ENCODE results near the gene SPRED2. TPM values are rescaled to one million over a fixed set of nuclear protein-coding genes. Genes with fewer than 3 reads are reported as not detected.

Gene SPRED2
- total RNA-seq, 1 donor from 2014 or later: 55.8 TPM

DNA sequence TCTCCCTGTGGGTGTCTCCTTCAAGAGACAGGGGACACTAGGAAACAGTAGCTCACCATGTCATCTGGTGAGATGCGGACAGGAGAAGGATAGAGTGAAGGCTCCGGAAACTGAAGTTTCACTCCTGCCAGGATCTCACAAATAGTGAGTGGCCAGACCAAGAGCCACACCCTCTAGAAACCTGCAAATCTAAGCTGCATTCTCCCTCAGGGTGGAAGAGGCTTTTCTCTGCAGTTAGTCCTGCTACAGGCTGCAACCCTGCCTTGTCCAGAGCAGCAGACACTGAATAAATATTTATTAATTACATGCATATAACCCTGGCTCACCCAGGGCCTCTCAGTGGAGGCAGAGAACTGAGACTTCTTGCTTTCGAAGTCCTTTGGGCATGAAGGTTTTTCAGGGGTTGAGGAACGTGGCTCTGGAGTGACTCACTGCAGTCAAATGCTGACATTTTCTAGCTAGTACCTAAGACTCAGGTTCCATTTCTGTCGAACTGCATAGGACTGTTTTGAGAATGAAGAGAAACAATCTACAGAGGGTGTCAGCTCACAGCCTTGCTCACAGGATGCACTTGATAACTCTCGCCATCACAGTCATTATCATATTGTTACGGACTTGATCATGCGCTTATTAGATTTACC is 117.5 kb downstream of the SPRED2 start:
- Mint-ChIP-seq H3K9me3 (no peaks in the 10 kb centered on the region), H3K4me3 (no peak overlapping the region), H3K27ac (ENCODE audit: unreplicated experiment) (no peak overlapping the region), H3K27me3 (ENCODE audit: low read depth) (no peaks in the 10 kb centered on the region), H3K4me1 (no peaks in the 10 kb centered on the region), H3K36me3 (ENCODE audit: low read depth) (peaks cover 38% of the 10 kb centered on the region)
- TF ChIP-seq, protein P1, sequence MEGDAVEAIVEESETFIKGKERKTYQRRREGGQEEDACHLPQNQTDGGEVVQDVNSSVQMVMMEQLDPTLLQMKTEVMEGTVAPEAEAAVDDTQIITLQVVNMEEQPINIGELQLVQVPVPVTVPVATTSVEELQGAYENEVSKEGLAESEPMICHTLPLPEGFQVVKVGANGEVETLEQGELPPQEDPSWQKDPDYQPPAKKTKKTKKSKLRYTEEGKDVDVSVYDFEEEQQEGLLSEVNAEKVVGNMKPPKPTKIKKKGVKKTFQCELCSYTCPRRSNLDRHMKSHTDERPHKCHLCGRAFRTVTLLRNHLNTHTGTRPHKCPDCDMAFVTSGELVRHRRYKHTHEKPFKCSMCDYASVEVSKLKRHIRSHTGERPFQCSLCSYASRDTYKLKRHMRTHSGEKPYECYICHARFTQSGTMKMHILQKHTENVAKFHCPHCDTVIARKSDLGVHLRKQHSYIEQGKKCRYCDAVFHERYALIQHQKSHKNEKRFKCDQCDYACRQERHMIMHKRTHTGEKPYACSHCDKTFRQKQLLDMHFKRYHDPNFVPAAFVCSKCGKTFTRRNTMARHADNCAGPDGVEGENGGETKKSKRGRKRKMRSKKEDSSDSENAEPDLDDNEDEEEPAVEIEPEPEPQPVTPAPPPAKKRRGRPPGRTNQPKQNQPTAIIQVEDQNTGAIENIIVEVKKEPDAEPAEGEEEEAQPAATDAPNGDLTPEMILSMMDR (conservative IDR thresholded peaks at IDR 0.05): no peak
- DNase-seq (ENCODE audit: low read depth, low spot score): no peak

- Mint-ChIP-seq H3K27me3 (ENCODE audit: low read depth) (no peaks in the 10 kb centered on the region), H3K4me3 (no peak overlapping the region), H3K9me3 (no peaks in the 10 kb centered on the region), H3K36me3 (ENCODE audit: low read depth) (peaks cover 31% of the 10 kb centered on the region), H3K4me1 (no peaks in the 10 kb centered on the region), H3K27ac (ENCODE audit: unreplicated experiment) (no peak overlapping the region)
- DNase-seq (ENCODE audit: low read depth, low spot score): no peak
- TF ChIP-seq, protein P1 (conservative IDR thresholded peaks at IDR 0.05): no peak
Measured at GRCh38 chr2:65313954-65314256, 118.5 kb downstream of the SPRED2 start.

DNA sequence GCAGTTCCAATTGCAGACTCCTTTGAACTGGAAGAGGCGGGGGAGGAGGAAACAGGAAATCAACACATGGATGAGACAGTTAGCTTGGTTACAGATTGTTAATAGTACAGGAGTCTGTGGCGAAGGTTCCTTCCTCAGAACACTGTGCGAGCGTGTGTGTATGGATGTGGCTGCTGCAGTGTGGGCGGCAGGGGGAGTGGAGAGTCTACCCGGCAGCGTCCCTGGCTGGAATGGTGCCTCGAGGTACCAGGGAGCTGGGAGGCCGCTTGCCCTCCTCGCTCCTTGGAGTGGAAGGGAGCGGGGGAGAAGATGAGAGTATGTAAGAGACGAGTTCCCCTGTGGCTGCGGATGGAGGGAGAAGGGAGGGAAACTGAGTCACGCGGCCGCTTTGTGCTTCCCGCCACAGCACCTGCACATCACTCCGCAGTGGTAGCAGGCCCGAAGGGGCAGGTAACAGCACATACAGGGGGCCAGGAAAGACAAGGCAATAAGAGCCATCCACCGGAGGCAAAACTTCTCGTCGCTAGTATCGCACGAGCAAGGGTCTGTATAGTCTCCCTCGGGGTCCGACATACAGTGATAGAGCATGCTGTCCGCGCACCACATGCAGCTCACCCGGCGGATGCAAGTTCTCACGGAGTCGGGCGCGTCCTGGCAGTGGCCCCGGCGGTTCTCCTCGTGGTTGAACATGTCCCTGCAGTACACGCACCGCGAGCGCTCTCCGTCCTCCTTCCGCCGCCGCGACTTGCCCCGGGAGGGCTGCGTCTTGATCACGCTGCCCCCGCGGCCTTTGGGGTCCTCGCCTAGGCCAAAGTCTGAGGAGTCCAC is 119.1 kb downstream of the SPRED2 start:
- Mint-ChIP-seq H3K27me3 (ENCODE audit: low read depth) (no peaks in the 10 kb centered on the region), H3K4me1 (no peaks in the 10 kb centered on the region), H3K27ac (ENCODE audit: unreplicated experiment) (no peak overlapping the region), H3K9me3 (no peaks in the 10 kb centered on the region), H3K4me3 (no peak overlapping the region), H3K36me3 (ENCODE audit: low read depth) (peaks cover 30% of the 10 kb centered on the region)
- TF ChIP-seq, protein P1 (conservative IDR thresholded peaks at IDR 0.05): no peak
- no peak for DNase-seq (ENCODE audit: low read depth, low spot score)

DNA sequence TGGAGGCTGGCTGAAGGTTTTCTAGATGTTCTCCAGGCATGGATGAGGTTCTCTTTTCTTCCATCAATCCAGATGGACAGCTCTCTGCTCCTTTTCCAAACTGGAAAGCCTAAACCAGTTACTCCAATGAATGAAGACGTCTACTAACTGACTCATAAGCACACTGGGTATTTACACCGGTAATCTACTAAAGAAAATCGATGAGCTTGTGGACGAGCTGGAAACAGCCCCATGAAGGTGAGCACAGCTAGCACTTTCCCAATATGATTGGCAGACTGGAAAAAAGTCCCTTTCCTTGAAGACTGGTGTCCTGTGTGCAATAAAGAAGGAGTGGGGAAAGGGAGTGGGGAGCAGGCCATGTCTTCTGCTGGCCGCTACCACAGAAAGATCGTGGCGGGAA is 120.8 kb downstream of the SPRED2 start:
- H3K4me1 Mint-ChIP-seq: no peaks in the 10 kb centered on the region

GRCh38 chr2:65311049-65311448 is 121.3 kb downstream of the SPRED2 start:
- Mint-ChIP-seq H3K4me1 (no peaks in the 10 kb centered on the region), H3K27ac (ENCODE audit: unreplicated experiment) (no peak overlapping the region), H3K27me3 (ENCODE audit: low read depth) (no peaks in the 10 kb centered on the region), H3K9me3 (no peaks in the 10 kb centered on the region), H3K4me3 (no peak overlapping the region), H3K36me3 (ENCODE audit: low read depth) (peaks cover 25% of the 10 kb centered on the region)
- TF ChIP-seq, protein P1 (conservative IDR thresholded peaks at IDR 0.05): no peak
- DNase-seq (ENCODE audit: low read depth, low spot score): no peak

More for the DNA sequence above, 120.8 kb downstream of the SPRED2 start:
- Mint-ChIP-seq H3K36me3 (ENCODE audit: low read depth) (peaks cover 27% of the 10 kb centered on the region), H3K27ac (ENCODE audit: unreplicated experiment) (no peak overlapping the region), H3K4me3 (no peak overlapping the region), H3K27me3 (ENCODE audit: low read depth) (no peaks in the 10 kb centered on the region), H3K9me3 (no peaks in the 10 kb centered on the region)
- no peak for DNase-seq (ENCODE audit: low read depth, low spot score)
- TF ChIP-seq, protein P1 (conservative IDR thresholded peaks at IDR 0.05): no peak
